Smooth muscle cell (in vitro differentiated cells): Measurements from ENCODE around the gene RUBCN. TPM values are rescaled to one million over a fixed set of nuclear protein-coding genes. Genes with fewer than 3 reads are reported as not detected.
"Not testable (repeated sequence)": the region's sequence is repeated elsewhere in the genome, so short reads cannot be mapped to it uniquely, and the experiment has no call there.

ENCODE experiments used
- DNase-seq: peaks from one replicate; lab custom pipeline; 2025; ENCODE audit not compliant: unreplicated experiment; lab: John Stamatoyannopoulos, UW
- H2AFZ ChIP-seq: fragments of 200-600 bp; sonication (generic); 2 replicates; pipeline ENCODE4 v1.6.0; 2016; ENCODE audit warnings: antibody characterized with exemption, low read depth, mild to moderate bottlenecking
- H3F3A ChIP-seq: fragments of 200-600 bp; sonication (generic); 2 replicates; pipeline ENCODE4 v1.6.0; 2017; ENCODE audit warnings: antibody characterized with exemption, low read depth
- H3K27ac ChIP-seq: fragments of 200-600 bp; sonication (generic); 2 replicates; pipeline ENCODE4 v1.5.1; 2016; ENCODE audit warnings: low read depth, mild to moderate bottlenecking
- H3K27me3 ChIP-seq: fragments of 200-600 bp; sonication (generic); 2 replicates; pipeline ENCODE4 v1.6.1; 2016; ENCODE audit warnings: low read depth, mild to moderate bottlenecking
- H3K36me3 ChIP-seq: fragments of 200-600 bp; sonication (generic); 2 replicates; pipeline ENCODE4 v1.5.1; 2016; ENCODE audit warnings: low read depth
- H3K4me1 ChIP-seq: fragments of 200-600 bp; sonication (generic); 2 replicates; pipeline ENCODE4 v1.5.1; 2016; ENCODE audit warnings: low read depth
- H3K4me2 ChIP-seq: fragments of 200-600 bp; sonication (generic); 2 replicates; pipeline ENCODE4 v1.6.0; 2016; ENCODE audit warnings: mild to moderate bottlenecking
- H3K4me3 ChIP-seq: fragments of 200-600 bp; sonication (generic); 2 replicates; pipeline ENCODE4 v1.5.1; 2016; ENCODE audit warnings: mild to moderate bottlenecking
- H3K79me2 ChIP-seq: fragments of 200-600 bp; sonication (generic); 2 replicates; pipeline ENCODE4 v1.6.0; 2016; ENCODE audit warnings: low read depth, mild to moderate bottlenecking
- H3K9ac ChIP-seq: fragments of 200-600 bp; sonication (generic); 2 replicates; pipeline ENCODE4 v1.6.0; 2016; ENCODE audit warnings: low read depth
- H3K9me3 ChIP-seq: fragments of 200-600 bp; sonication (generic); replicated peaks from 2 replicates; pipeline ENCODE4 v1.5.1; 2016; ENCODE audit warnings: low read depth
- H4K20me1 ChIP-seq: fragments of 200-600 bp; sonication (generic); 2 replicates; pipeline ENCODE4 v1.6.0; 2016; ENCODE audit warnings: low read depth
- CTCF ChIP-seq: fragments of 200-600 bp; sonication (generic); IDR thresholded peaks from 2 replicates; pipeline ENCODE4 v1.5.1; 2017; ENCODE audit warnings: borderline replicate concordance, mild to moderate bottlenecking, antibody characterized with exemption; ENCODE audit not compliant: insufficient read depth, poor library complexity, severe bottlenecking
- WGBS: methylation state at CpG from one replicate; pipeline ENCODE4 v1.1.7; 2016; ENCODE audit warnings: low lambda C conversion rate; 5-methylcytosine and 5-hydroxymethylcytosine counted together
- polyA plus RNA-seq: library from polyadenylated mRNA; unstranded; fragments of >200 nt; fragmentation: Nextera tagmentation; extraction: Ambion mirVana; gene quantifications from 2 replicates; pipeline ENCODE4 v1.2.1, GENCODE V29; 2016
- total RNA-seq: library from RNA; depleted of rRNA; stranded (reverse); fragments of >200 nt; gene quantifications from 2 replicates; pipeline ENCODE4 v1.2.3, GENCODE V29; 2014

Gene RUBCN
- total and polyA plus RNA-seq, 2 experiments from 2014 or later: 7.5 to 8.3 TPM

GRCh38 chr3:197728487-197728886 is 8.2 kb downstream of the RUBCN start:
- peaks cover 18% of the 10 kb centered on the region for H3K79me2 ChIP-seq
- TF ChIP-seq CTCF: no peak
- H3K4me1 ChIP-seq: no peaks in the 10 kb centered on the region
- DNase-seq: no peak
- H3K9me3 ChIP-seq: no peaks in the 10 kb centered on the region
- H3F3A ChIP-seq: no peaks in the 10 kb centered on the region
- H2AFZ ChIP-seq: no peak overlapping the region
- no peak overlapping the region for H3K9ac ChIP-seq
- no peaks in the 10 kb centered on the region for H3K27me3 ChIP-seq
- H3K27ac ChIP-seq: no peak overlapping the region
- H4K20me1 ChIP-seq: peaks cover 14% of the 10 kb centered on the region
- 90% methylated on average over 8 of the region's 8 CpGs for WGBS
- no peaks in the 10 kb centered on the region for H3K36me3 ChIP-seq
- no peak overlapping the region for H3K4me2 ChIP-seq
- H3K4me3 ChIP-seq: no peak overlapping the region

- not testable (repeated sequence) for H2AFZ ChIP-seq, H3K36me3 ChIP-seq, H3K4me1 ChIP-seq, H3K27me3 ChIP-seq, H3K27ac ChIP-seq, H3K9ac ChIP-seq, H3K4me3 ChIP-seq, H3K9me3 ChIP-seq, DNase-seq, H3F3A ChIP-seq, H3K4me2 ChIP-seq
- peaks cover 15% of the 10 kb centered on the region for H3K79me2 ChIP-seq
- peaks cover 14% of the 10 kb centered on the region for H4K20me1 ChIP-seq
- WGBS: 93% methylated on average over 3 of the region's 3 CpGs
These were observed 8.8 kb downstream of the RUBCN start for GRCh38 chr3:197727878-197728277.

- Histone ChIP-seq H3K36me3 (peaks cover 8% of the 10 kb centered on the region), H3K4me3 (no peak overlapping the region), H3K27ac (no peak overlapping the region), H4K20me1 (peaks cover 11% of the 10 kb centered on the region), H3K9ac (no peak overlapping the region), H3K9me3 (peaks cover 4% of the 10 kb centered on the region), H3K27me3 (no peaks in the 10 kb centered on the region), H3K4me2 (no peak overlapping the region), H3K79me2 (peaks cover 14% of the 10 kb centered on the region), H2AFZ (no peak overlapping the region), H3K4me1 (no peaks in the 10 kb centered on the region), H3F3A (no peaks in the 10 kb centered on the region)
- 96% methylated on average over 2 of the region's 2 CpGs for WGBS
- TF ChIP-seq CTCF: no peak
- DNase-seq: no peak
These were observed 14.0 kb downstream of the RUBCN start for GRCh38 chr3:197722734-197723133.

- 93% methylated on average over 10 of the region's 10 CpGs for WGBS
- no peaks in the 10 kb centered on the region for H3K27me3 ChIP-seq
- no peaks in the 10 kb centered on the region for H3K4me1 ChIP-seq
- H3K4me2 ChIP-seq: no peak overlapping the region
- H3K9me3 ChIP-seq: peaks cover 4% of the 10 kb centered on the region
- peaks cover 8% of the 10 kb centered on the region for H3K36me3 ChIP-seq
- no peak for DNase-seq
- no peak overlapping the region for H2AFZ ChIP-seq
- no peaks in the 10 kb centered on the region for H3F3A ChIP-seq
- no peak overlapping the region for H3K4me3 ChIP-seq
- H3K9ac ChIP-seq: no peak overlapping the region
- TF ChIP-seq CTCF: no peak
- H3K27ac ChIP-seq: no peak overlapping the region
- H3K79me2 ChIP-seq: peaks cover 14% of the 10 kb centered on the region
- peaks cover 1% of the 10 kb centered on the region for H4K20me1 ChIP-seq
These were observed 16.0 kb downstream of the RUBCN start for GRCh38 chr3:197720694-197721093.
